Colon (tissue), 2 donors: ENCODE measurements around the gene POLQ.
"Not testable (repeated sequence)": the region's sequence is repeated elsewhere in the genome, so short reads cannot be mapped to it uniquely, and the experiment has no call there.

ENCODE experiments used
- FAIRE-seq: peaks from 2 replicates; lab custom pipeline; 2012; peaks lifted over from hg19 to GRCh38; lab: Jason Lieb, UNC
- donor health status: control.
- donor health status: control.

Gene POLQ

DNA sequence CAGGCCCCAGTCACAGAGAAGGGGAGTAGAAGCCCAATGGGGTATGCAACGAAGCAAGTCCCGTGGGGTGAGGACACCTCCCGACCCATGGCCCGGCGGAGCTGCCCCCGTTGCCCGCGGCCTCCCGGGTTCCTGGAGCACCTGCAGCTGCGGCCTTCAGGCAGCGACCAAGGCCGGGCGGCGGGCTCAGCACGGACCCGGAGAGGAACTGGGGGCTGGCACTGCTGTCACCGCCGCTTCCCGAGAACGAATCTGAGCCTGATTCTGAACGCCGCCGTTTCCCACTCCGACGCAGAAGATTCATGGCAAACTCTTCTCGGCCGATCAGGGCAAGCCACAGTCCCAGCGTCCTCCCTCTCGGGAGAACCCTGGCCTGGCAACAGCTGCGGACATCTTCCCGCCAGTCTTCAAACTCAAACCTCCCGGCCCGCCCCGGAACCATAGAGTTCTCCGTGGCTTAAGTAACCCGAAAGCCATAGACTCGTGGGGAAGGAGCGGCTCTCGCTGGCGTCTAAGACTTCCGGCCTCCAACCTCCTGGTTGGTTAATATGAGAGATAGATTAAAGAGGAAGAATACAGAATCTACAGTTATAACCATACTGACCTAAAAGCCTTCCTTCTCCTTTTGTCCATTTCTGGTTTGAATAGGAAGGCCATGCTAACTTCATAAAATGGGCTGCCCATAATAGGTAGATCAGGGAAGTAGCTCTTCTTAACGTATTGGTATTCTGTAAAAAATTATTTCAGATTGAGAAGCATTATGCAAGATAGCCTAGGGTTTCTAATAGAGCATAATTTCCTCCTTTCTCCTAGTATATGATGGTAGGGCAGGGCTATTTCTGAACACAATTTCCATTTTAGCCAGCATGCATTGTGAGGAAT lies at the start of gene POLQ:
Gene POLQ, minus strand, starts transcription at position 415 of the 882 bp plus-strand sequence. Its CDS starts 111 bp downstream, at position 304.
- peak; percentile 47 for FAIRE-seq

DNA sequence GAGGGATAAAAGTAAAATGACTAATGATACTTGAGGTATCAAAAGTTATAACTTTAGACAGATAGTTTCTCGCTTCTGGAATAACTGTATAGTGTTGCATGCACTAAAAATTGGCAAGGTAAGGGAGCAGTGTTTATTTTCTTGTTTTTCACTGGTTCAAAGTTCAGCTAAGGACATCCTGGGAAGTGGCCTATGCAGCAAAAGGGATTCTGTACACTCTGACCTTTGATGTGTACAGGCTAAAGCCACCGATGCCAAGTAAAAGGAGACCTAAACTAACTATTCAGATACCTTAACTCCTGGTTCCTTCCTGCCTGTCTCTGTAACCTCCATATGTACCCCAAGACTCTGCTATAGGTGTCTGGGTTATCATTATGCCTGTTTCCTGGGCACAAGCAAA lies 49.1 kb upstream of the POLQ start:
- no peak for FAIRE-seq

DNA sequence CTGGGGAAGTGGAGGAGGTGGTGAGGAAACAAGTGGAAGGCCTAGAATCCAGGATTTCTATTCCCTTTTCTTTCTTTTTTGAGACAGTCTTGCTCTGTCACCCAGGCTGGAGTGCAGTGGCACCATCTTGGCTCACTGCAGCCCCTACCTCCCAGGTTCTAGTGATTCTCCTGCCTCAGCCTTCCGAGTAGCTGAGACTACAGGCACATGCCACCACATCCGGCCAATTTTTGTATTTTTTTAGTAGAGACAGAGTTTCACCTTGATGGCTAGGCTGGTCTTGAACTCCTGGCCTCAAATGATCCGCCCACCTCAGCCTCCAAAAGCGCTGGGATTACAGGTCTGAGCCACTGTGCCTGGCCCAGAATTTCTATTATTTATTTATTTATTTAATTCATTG lies 48.0 kb upstream of the POLQ start:
- FAIRE-seq: not testable (repeated sequence)

DNA sequence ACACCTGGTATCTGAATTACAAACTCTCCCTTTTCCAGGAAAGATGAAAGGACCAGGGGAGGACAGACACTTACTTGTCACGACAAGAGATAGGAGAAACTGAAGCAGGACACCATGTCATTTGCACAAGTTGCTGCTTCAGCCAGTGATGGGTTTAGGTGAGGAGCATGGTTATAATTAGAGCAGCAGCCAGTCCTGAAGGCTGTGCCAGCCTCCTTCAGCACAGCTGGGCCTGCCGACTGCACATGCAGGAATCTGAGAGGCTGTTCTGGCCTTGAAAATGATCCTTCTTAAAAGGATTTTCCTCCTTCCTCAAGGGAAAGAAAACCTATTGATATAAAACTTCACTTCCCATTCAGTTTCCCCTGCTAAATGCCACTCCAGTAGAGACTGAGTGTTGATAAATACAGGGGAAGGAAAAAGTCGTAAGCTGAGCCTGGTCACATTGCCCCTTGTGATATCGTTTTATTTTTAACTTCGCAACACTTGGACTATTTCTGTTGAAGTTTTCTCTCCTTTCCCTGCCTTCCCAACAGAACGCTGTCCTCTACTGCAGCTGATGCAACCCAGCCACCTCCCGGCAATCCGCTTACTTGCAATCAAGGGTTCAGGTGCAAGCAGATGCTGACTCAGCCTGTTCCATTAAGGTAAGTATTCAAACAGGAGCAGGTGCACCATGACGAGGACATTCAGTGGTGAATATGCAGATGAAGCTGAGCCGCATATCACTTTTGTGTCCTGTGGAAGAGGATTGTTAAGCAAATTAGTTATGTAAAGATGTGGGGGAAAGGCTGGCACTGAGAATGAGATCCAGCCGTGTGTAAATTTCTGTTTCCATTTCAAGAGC lies 47.3 kb upstream of the POLQ start, which contains the start of gene FBXO40:
Gene FBXO40, plus strand, starts transcription at position 524 of the 847 bp plus-strand sequence. CDS start 27,197 bp downstream, outside the sequence.
- no peak for FAIRE-seq

DNA sequence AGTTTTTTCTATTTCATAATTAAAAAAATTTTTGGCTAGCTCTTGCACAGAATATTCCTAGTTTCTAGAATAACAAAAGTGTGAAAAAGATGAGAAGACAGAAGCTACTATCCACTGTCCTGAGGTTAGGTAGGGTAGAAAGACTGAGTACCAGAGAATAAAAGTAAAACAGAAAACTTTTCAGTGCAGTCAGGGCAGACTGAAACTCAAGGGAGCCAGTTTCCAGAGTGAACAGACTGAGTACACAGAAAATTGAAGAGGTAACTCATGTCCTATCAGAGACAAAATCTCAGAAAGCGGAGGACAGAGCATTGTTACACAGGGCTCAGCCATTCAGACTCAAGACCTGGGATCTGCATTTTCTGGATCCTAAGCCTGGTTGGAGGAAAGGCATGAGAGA lies 38.6 kb upstream of the POLQ start:
- FAIRE-seq: no peak

DNA sequence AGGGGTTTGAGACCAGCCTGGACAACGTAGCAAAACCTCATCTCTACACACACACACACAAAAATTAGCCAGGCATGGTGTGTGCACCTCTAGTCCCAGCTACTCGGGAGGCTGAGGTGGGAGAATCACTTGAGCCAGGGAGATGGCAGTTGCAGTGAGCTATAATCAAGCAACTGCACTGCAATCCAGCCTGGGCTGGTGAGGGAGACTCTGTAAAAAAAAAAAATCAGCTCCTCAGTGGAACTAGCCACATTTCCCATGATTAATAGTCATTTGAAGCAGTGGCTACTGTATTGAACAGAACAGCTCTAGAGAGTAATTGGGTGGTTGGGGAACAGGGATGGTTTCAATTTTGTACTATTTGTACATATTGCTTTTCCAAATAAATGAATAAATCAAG lies 35.9 kb upstream of the POLQ start:
- FAIRE-seq: no peak

DNA sequence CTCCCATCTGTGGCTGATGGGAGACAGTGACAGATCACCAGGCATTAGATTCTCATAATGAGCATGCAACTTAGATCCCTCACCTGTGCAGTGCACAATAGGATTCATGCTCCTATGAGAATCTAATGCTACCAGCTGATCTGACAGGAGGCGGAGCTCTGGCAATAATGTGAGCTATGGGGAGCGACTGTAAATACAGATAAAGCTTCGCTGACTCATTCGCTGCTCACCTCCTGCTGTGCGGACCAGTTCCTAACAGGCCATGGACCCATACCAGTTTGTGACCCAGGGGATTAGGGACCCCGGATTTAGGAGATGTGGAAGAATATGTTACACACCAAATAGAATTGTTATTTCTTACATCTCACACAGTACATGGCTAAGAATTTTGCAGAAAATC lies 28.7 kb upstream of the POLQ start:
- no peak for FAIRE-seq

DNA sequence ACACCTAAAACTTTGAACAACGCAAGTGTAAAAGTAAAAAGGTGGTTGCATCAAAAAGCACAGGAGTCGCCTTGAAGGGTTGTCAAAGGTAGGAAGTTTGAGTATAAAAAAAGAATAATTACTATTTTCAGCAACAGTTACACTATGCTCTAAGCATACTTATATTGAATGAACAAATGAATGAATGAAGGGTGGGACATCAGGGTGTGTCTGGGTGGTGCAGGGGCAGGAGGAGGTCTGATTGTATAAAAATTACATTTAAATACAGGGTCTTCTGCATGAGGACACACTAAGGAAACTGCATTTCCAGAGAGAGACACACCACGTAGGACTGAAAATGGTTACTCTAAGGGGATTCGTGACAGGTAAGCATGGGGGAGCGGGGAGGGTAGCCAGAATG lies 21.9 kb upstream of the POLQ start, which contains the start of gene ARGFX:
Gene ARGFX, plus strand, starts transcription at position 301 of the 400 bp plus-strand sequence. CDS start 2,765 bp downstream, outside the sequence.
- FAIRE-seq: no peak

DNA sequence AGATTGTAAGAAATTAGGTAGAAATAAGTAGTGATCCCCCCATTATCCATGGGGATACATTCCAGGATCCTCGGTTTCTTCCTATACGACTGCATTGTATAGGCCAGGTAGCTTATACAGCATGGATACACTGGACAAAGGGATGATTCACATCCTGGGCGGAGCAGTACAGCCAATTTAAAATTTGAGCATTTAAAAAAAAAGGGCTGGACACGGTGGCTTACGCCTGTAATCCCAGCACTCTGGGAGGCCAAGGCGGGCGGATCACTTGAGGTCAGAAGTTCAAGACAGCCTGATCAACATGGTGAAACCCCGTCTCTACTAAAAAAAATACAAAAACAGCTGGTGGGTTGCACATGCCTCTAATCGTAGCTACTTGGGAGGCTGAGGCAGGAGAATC lies 21.0 kb upstream of the POLQ start:
- FAIRE-seq: no peak

DNA sequence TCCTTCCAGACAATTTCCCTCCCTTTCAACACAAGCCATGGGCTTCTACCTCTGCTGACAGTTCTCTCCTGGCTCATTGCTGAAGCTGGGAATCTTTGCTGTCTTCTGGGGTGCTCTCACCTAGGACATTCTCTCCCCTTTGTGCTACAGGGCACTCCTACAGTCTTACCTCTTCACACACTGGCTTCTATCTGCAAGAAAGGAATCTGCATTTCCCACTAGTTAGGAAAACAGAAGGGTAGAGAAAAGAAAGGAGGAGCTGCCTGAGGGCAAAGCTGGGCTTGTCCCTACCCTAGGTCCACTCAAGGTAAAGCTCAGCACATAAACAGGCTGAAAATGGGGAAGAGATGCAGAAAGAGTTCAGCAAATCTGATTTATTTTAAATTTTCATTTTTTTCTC lies 16.4 kb upstream of the POLQ start:
- no peak for FAIRE-seq

DNA sequence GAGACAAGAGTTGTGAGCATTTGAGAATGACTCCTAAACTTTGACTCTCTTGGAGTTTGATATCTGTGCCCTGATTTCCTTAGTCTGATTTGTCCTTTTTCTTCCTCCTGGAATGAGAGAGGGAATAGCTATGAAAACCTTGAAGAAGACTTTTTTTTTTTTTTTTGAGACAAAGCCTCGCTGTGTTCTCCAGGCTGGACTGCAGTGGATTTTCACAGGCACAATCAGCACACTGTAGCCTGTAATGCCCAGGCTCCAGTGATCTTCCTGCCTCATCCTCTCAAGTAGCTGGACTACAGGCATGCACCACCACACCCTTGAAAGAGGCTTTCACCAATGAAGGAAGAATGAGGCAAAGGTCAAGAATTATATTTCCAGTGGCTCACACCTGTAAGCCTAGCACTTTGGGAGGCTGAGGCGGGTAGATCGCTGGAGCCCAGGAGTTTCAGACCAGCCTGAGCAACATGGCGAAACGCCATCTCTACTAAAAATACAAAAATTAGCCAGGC lies 11.7 kb upstream of the POLQ start:
- FAIRE-seq: no peak

DNA sequence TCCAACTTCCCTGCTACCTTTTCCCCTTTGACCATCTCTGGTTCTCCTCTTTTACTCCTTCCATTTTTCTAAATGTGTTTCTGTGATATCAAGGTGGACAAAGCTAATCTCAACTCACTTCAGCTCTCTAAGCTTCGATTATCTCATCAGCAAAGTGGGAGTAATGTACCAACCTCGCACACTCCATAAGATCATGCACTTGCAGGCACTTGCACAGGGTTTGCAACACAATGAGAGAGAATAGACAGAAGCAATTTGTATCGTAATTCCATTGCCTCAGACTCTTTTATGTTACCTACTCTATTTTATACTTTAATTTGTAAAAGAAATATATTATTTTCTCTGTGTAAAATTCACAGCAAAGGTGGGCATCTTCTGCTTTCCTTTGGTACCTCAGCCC lies 7.0 kb upstream of the POLQ start:
- FAIRE-seq: no peak

DNA sequence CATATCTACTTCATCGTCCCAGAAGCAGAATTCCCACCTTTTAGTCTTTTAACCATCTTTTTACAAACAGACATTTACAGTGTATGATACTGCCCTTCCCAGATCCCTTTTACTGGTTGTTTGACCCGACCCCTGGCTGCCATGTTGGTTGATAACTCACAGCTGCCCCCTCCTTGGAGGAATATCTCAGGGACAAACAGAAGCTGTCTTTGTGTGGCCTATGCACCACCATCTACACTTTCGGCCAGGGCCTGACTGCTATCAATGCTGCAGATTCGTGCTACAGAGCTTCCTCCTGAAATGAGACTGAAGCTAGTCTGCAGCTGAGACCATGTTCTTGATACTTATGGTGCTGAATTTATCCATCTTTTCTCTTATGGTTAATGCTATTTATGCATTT lies 6.6 kb upstream of the POLQ start:
- FAIRE-seq: no peak

DNA sequence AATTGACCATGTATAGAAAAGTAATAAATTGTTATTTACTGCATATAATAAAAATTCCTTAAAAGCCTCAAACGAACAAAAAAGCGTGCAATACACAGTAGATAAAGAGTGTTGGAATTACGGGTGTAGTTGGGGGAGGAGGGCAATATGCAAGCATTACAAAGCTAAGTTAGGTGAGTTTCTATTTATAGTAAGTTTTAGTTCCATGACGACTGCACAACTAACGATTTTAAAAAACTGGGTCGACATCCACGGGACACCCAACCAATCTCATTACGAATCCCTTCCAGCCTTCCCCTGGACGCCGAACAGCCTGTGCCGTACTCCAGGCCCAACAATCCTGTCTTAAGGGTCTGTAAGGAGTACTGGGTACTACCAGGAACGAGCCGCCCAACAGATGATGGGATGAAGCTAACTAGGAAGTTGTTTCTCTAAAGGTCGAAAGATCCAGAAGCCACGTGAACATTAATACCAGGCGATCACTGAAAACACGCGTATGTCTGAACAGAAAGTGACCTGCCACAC lies 677 bp downstream of the POLQ start:
- no peak for FAIRE-seq

DNA sequence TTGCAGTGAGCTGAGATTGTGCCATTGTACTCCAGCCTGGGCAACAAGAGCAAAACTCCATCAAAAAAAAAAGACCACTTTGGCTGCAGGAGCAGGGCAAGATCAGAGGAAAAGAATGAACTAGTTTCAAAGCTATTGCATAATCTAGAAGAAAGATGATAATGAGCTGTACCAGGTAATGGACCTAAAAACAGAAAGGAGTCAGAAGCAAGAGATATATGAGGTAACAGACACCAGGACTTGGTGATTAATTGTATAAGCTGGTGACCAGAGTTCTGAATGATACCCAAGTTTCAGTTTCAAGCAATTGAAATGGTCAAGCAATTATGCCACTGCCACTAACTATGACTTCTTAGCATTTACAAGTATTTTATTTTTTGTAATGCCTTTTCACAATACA lies 2.9 kb downstream of the POLQ start:
- FAIRE-seq: no peak

DNA sequence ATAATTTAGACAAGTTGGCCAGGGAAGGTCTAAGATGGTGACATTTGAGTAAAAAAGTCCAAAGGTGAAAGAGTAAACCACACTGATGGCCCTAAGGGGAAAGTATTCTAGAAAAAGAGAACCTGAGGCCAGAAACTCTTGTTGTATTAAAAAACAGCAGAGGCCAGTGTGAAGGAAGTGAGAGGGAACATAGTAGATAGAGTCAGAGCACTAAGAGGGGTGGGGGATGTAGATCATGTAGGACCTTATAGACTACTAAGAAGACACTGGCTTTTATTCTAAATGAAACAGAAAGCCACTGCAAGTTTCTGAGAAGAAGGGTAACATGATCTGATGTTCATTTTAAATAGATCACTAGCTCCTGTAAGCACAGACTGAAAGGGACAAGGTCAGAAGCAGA lies 14.5 kb downstream of the POLQ start:
- no peak for FAIRE-seq

DNA sequence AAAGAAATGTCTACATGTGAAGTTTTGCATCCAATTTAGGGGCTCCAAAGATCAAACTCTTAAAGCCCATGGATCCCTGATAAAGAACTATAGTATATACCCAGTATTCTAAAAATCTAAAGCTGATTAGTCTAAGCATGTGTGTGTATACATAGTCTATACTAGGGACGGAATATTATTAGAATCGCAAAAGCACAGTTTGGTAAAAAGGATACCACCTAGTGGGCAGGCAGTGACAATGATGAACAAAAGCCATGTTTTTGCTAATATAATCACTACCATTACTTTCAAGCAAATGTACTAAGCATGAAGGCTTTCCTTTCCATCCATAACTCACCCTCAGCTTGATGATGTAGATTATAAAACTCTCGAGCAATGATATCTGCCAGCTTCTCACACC lies 16.5 kb downstream of the POLQ start:
- FAIRE-seq: no peak

DNA sequence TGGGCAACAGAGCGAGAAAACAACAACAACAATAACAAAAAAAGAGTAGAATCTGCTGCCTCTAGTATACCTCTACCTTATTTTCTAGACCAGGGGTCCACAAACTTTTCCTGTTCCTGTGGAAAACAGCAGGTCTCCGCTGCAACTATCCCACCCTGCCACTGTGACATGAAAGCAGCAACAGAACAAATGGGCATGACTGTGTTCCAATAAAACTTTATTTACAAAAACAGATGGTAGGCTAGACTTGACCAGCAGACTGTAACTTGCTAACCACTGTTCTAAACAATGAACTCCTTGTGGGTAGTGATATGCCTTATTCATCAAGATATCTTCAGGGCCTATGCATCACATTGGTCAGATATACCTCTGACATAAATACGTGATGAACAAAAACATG lies 25.3 kb downstream of the POLQ start:
- FAIRE-seq: no peak

DNA sequence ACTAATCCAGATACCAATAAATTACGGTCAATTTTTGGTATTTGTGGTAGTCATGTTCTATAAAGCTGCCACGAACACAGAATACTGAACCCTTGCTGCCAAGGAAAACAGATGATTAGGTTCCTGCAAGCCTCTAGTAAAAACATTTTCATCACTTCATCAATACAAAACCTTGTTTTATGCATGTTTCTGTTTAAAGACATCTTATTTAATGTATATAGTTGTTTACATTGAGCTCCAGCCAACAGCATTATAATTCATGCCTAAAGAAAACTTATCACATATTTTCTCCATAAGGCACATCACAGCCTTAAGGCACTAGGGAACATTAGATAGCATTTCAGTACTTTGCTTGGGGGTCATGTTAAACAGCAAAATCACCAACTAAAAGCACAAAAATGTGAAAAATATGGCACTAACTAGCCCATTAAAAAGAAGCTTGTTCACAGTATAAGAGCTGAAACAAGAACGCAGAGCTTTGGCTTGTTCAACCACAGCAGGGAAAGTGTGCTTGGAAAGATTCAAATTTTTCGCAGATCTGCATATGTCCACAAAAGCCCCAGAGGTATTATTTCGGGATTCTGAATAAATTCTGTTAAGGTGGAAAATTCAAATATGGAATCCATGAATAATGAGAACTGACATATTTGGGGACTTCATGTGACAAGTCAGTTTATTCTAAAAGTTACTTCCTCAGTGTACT lies 27.7 kb downstream of the POLQ start:
- FAIRE-seq: no peak

DNA sequence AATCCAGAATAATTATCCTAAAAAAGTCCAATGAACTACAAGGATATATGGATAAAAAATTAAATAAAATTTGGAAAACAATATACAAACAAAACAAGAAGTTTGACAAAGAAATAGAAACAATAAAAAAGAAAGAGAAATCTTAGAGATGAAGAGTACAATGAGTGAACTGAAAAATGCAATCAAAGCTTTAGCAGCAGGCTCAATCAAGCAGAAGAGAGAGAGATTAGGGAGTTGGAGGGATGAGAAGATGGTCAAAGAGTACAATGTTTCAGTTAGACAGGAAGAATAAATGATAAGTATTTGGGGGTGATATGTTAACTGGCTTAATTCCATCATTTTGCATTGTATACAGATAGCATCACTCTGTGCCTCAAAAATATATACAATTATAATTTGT lies 29.9 kb downstream of the POLQ start:
- no peak for FAIRE-seq

DNA sequence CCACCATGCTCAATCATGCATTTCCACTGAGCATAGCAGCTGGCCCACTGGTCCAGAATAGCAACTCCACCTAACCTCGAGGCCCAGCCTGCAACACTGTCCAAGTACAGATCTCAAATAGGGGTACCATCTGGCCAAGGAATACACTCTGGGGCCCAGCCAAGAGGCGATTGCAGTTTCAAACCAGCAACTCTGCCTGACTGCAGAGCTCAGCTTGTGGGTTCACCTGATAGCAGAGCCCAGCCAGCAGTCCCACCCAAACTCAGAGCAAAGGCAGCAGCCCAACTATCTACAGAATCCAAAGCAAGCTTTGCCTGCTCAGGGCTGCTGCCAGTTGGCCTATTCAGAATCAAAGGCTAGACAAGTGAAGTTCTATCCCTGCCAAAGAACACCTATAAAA lies 30.5 kb downstream of the POLQ start:
- FAIRE-seq: no peak

DNA sequence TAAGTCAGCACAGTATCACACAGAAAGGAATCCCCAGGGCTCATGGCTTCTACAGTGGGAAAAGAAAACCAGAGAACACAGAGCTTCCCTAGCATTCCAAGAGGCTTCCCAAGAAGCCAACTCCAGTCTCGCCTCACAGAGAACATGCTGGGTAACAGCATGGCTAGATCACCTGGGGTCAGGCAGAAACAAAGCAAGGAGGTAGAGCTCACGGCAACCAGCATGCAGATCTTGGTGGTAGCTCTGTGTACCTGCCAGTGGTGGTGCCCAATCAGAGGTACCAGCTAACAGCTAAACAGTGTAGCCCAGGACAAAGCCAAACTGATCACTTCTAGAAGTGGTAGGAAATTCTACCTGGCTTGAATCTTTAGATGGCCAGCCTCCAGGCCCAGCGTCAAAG lies 31.3 kb downstream of the POLQ start:
- no peak for FAIRE-seq
